HEK293 (cell line): ENCODE results near the gene CACNA1F.
A peak's percentile ranks its signal among the peaks of the same experiment; 100 is the strongest.

Experiments used
- GLIS1 ChIP-seq: fragments of 450-650 bp; formaldehyde crosslinking; IDR thresholded peaks from 2 replicates; pipeline ENCODE4 v1.5.1; 2016; ENCODE audit warnings: missing biosample characterization, missing genetic modification characterization
- GLIS2 ChIP-seq: fragments of 450-650 bp; formaldehyde crosslinking; IDR thresholded peaks from 2 replicates; pipeline ENCODE4 v1.5.1; 2016; ENCODE audit warnings: missing biosample characterization, missing genetic modification characterization
- KLF1 ChIP-seq: fragments of 450-650 bp; formaldehyde crosslinking; IDR thresholded peaks from 2 replicates; pipeline ENCODE4 v1.5.1; 2016; ENCODE audit warnings: missing biosample characterization, missing genetic modification characterization
- KLF10 ChIP-seq: fragments of 450-650 bp; IDR thresholded peaks from 2 replicates; pipeline ENCODE4 v1.5.1; 2018; ENCODE audit warnings: missing biosample characterization, mild to moderate bottlenecking, missing genetic modification characterization
- KLF17 ChIP-seq: fragments of 450-650 bp; formaldehyde crosslinking; IDR thresholded peaks from 2 replicates; pipeline ENCODE4 v1.5.1; 2016; ENCODE audit warnings: missing biosample characterization, missing genetic modification characterization
- SP7 ChIP-seq: fragments of 450-650 bp; formaldehyde crosslinking; IDR thresholded peaks from 2 replicates; pipeline ENCODE4 v1.5.1; 2016; ENCODE audit warnings: missing biosample characterization, missing genetic modification characterization
- TCF7L2 ChIP-seq: IDR thresholded peaks from 2 replicates; pipeline ENCODE4 v1.6.1; 2011; ENCODE audit warnings: low read depth, mild to moderate bottlenecking, inconsistent platforms, low read length, moderate library complexity, borderline replicate concordance
- ZBTB26 ChIP-seq: fragments of 450-650 bp; formaldehyde crosslinking; optimal IDR thresholded peaks from 2 replicates; pipeline ENCODE3; 2016; ENCODE audit warnings: missing biosample characterization, mild to moderate bottlenecking, missing genetic modification characterization
- ZBTB8A ChIP-seq: fragments of 450-650 bp; formaldehyde crosslinking; IDR thresholded peaks from 2 replicates; pipeline ENCODE4 v1.5.1; 2016; ENCODE audit warnings: missing biosample characterization, missing genetic modification characterization
- ZIC2 ChIP-seq: fragments of 450-650 bp; formaldehyde crosslinking; IDR thresholded peaks from 2 replicates; pipeline ENCODE4 v1.5.1; 2016; ENCODE audit warnings: missing biosample characterization, missing genetic modification characterization
- ZNF112 ChIP-seq: fragments of 450-650 bp; formaldehyde crosslinking; IDR thresholded peaks from 2 replicates; pipeline ENCODE4 v1.5.0; 2017; ENCODE audit warnings: missing biosample characterization, missing genetic modification characterization
- ZNF155 ChIP-seq: fragments of 450-650 bp; formaldehyde crosslinking; IDR thresholded peaks from 2 replicates; pipeline ENCODE4 v1.5.1; 2016; ENCODE audit warnings: missing biosample characterization, missing genetic modification characterization
- ZNF19 ChIP-seq: fragments of 450-650 bp; formaldehyde crosslinking; IDR thresholded peaks from 2 replicates; pipeline ENCODE4; 2016; ENCODE audit warnings: missing biosample characterization, missing genetic modification characterization, low read depth
- ZNF2 ChIP-seq: fragments of 450-650 bp; formaldehyde crosslinking; IDR thresholded peaks from 2 replicates; pipeline ENCODE4 v1.5.1; 2016; ENCODE audit warnings: missing biosample characterization, missing genetic modification characterization
- ZNF324 ChIP-seq: fragments of 450-650 bp; formaldehyde crosslinking; IDR thresholded peaks from 2 replicates; pipeline ENCODE4 v1.5.1; 2016; ENCODE audit warnings: missing biosample characterization, missing genetic modification characterization
- ZNF335 ChIP-seq: fragments of 450-650 bp; formaldehyde crosslinking; conservative IDR thresholded peaks from 2 replicates; pipeline ENCODE4 v1.5.1; 2016; ENCODE audit warnings: missing biosample characterization, missing genetic modification characterization
- ZNF391 ChIP-seq: fragments of 450-650 bp; formaldehyde crosslinking; IDR thresholded peaks from 2 replicates; pipeline ENCODE4 v1.5.1; 2016; ENCODE audit warnings: low read depth, missing biosample characterization, missing genetic modification characterization, borderline replicate concordance
- ZNF558 ChIP-seq: fragments of 450-650 bp; formaldehyde crosslinking; IDR thresholded peaks from 2 replicates; pipeline ENCODE4 v1.5.1; 2016; ENCODE audit warnings: missing biosample characterization, missing genetic modification characterization
- ZNF600 ChIP-seq: fragments of 450-650 bp; formaldehyde crosslinking; IDR thresholded peaks from 2 replicates; pipeline ENCODE4 v1.5.1; 2016; ENCODE audit warnings: missing biosample characterization, missing genetic modification characterization
- ZNF629 ChIP-seq: fragments of 450-650 bp; formaldehyde crosslinking; IDR thresholded peaks from 2 replicates; pipeline ENCODE4 v1.5.1; 2017; ENCODE audit warnings: missing biosample characterization, missing genetic modification characterization
- ZSCAN16 ChIP-seq: fragments of 450-650 bp; formaldehyde crosslinking; IDR thresholded peaks from 2 replicates; pipeline ENCODE4 v1.5.1; 2016; ENCODE audit warnings: missing biosample characterization, missing genetic modification characterization
- ZSCAN30 ChIP-seq: fragments of 450-650 bp; IDR thresholded peaks from 2 replicates; pipeline ENCODE4 v1.5.1; 2018; ENCODE audit warnings: missing biosample characterization, mild to moderate bottlenecking, missing genetic modification characterization, moderate library complexity
- ZXDB ChIP-seq: fragments of 450-650 bp; formaldehyde crosslinking; IDR thresholded peaks from 2 replicates; pipeline ENCODE4 v1.5.1; 2016; ENCODE audit warnings: missing biosample characterization, missing genetic modification characterization
- TF ChIP-seq, protein P1 (sequence below): fragments of 450-650 bp; formaldehyde crosslinking; IDR thresholded peaks from 2 replicates; pipeline ENCODE4 v1.5.1; 2016; ENCODE audit warnings: missing biosample characterization, missing genetic modification characterization
- TF ChIP-seq, protein P2 (sequence below): fragments of 450-650 bp; formaldehyde crosslinking; IDR thresholded peaks from 2 replicates; pipeline ENCODE4 v1.5.1; 2017; ENCODE audit warnings: missing biosample characterization, missing genetic modification characterization

The CACNA1F gene

GRCh38 chrX:49184294-49185281 is 48.6 kb downstream of the CACNA1F start (continued):
- TF ChIP-seq ZNF391 (tag by site-specific recombination) (no peak), KLF1 (tag by site-specific recombination) (0 out of 2 replicates have a peak, but pooled peaks have one; percentile 48), ZSCAN16 (tag by site-specific recombination) (no peak), GLIS2 (tag by site-specific recombination) (peak; percentile 79), KLF10 (tag by site-specific recombination) (peak; percentile 77), ZNF112 (tag by site-specific recombination) (no peak), ZNF2 (tag by site-specific recombination) (no peak), ZNF19 (tag by site-specific recombination) (no peak), GLIS1 (tag by site-specific recombination) (peak; percentile 47), ZIC2 (tag by site-specific recombination) (peak; percentile 67), ZNF335 (tag by site-specific recombination) (peak; percentile 69), ZSCAN30 (no peak), ZNF558 (tag by site-specific recombination) (no peak), ZXDB (tag by site-specific recombination) (peak; percentile 46; the same call in 1 of the 2 replicates), ZNF155 (tag by site-specific recombination) (no peak), TCF7L2 (no peak), ZBTB26 (peak; percentile 43), KLF17 (tag by site-specific recombination) (no peak), ZBTB8A (tag by site-specific recombination) (peak; percentile 80), ZNF629 (tag by site-specific recombination) (0 out of 2 replicates have a peak, but pooled peaks have one; percentile 38), ZNF600 (tag by site-specific recombination) (peak; percentile 38; the same call in 1 of the 2 replicates), SP7 (peak; percentile 67), ZNF324 (tag by site-specific recombination) (no peak; the same call in 1 of the 2 replicates)
- TF ChIP-seq, protein P1, sequence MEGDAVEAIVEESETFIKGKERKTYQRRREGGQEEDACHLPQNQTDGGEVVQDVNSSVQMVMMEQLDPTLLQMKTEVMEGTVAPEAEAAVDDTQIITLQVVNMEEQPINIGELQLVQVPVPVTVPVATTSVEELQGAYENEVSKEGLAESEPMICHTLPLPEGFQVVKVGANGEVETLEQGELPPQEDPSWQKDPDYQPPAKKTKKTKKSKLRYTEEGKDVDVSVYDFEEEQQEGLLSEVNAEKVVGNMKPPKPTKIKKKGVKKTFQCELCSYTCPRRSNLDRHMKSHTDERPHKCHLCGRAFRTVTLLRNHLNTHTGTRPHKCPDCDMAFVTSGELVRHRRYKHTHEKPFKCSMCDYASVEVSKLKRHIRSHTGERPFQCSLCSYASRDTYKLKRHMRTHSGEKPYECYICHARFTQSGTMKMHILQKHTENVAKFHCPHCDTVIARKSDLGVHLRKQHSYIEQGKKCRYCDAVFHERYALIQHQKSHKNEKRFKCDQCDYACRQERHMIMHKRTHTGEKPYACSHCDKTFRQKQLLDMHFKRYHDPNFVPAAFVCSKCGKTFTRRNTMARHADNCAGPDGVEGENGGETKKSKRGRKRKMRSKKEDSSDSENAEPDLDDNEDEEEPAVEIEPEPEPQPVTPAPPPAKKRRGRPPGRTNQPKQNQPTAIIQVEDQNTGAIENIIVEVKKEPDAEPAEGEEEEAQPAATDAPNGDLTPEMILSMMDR: no peak
- TF ChIP-seq, protein P2, sequence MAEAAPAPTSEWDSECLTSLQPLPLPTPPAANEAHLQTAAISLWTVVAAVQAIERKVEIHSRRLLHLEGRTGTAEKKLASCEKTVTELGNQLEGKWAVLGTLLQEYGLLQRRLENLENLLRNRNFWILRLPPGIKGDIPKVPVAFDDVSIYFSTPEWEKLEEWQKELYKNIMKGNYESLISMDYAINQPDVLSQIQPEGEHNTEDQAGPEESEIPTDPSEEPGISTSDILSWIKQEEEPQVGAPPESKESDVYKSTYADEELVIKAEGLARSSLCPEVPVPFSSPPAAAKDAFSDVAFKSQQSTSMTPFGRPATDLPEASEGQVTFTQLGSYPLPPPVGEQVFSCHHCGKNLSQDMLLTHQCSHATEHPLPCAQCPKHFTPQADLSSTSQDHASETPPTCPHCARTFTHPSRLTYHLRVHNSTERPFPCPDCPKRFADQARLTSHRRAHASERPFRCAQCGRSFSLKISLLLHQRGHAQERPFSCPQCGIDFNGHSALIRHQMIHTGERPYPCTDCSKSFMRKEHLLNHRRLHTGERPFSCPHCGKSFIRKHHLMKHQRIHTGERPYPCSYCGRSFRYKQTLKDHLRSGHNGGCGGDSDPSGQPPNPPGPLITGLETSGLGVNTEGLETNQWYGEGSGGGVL (tag by site-specific recombination): peak; percentile 80
